ENCODE measurements around the gene ICE1. TPM values are rescaled to one million over a fixed set of nuclear protein-coding genes. Genes with fewer than 3 reads are reported as not detected.

Gene ICE1
- total and polyA plus RNA-seq, 9 of the 15 experiments (the other 6 are each of a cell fraction or from before 2014, with no cell fraction given), result 4.9 to 47.4 (median 28.2) TPM

DNA sequence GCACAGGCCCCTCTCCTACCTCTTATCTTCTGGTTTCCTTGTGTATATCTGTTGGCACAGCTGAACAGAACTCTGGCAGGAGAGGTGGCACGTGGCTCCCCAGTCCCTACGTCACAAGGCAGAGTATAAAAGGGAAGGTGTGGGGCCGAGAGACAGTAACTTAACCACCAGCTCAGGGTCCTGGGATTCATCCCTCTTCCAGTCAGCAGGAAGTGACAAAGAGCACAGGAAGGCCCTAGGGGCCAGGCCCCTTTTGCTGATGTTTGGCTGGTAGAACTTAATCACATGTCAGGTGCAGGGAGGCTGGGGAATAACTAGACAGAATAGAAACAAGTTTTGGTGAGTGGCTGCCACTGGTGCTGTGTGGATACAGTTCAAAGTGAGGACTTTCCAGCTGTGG, 4.5 kb upstream of the ICE1 start (continued):
- TF ChIP-seq CHD7 (IDR thresholded peaks at IDR 0.05; ENCODE audit: low read depth, low read length) (no peak), ZNF589 (CRISPR knock-in tag; IDR thresholded peaks at IDR 0.05; ENCODE audit: low read depth) (no peak), TRIM28 (IDR thresholded peaks at IDR 0.05) (no peak), TEAD2 (tag; IDR thresholded peaks at IDR 0.05) (no peak), SOX6 (IDR thresholded peaks at IDR 0.05) (no peak), CBFB (CRISPR knock-in tag; IDR thresholded peaks at IDR 0.05) (no peak), NFIX (CRISPR knock-in tag; IDR thresholded peaks at IDR 0.05; ENCODE audit: low read depth) (no peak), RAD21 (CRISPR knock-in tag; conservative IDR thresholded peaks at IDR 0.05 in 1 of 2, IDR thresholded peaks at IDR 0.05 in 1 of 2) (no peak), RHOXF2B (CRISPR knock-in tag; conservative IDR thresholded peaks at IDR 0.05) (no peak)
- TF ChIP-seq, protein P1, sequence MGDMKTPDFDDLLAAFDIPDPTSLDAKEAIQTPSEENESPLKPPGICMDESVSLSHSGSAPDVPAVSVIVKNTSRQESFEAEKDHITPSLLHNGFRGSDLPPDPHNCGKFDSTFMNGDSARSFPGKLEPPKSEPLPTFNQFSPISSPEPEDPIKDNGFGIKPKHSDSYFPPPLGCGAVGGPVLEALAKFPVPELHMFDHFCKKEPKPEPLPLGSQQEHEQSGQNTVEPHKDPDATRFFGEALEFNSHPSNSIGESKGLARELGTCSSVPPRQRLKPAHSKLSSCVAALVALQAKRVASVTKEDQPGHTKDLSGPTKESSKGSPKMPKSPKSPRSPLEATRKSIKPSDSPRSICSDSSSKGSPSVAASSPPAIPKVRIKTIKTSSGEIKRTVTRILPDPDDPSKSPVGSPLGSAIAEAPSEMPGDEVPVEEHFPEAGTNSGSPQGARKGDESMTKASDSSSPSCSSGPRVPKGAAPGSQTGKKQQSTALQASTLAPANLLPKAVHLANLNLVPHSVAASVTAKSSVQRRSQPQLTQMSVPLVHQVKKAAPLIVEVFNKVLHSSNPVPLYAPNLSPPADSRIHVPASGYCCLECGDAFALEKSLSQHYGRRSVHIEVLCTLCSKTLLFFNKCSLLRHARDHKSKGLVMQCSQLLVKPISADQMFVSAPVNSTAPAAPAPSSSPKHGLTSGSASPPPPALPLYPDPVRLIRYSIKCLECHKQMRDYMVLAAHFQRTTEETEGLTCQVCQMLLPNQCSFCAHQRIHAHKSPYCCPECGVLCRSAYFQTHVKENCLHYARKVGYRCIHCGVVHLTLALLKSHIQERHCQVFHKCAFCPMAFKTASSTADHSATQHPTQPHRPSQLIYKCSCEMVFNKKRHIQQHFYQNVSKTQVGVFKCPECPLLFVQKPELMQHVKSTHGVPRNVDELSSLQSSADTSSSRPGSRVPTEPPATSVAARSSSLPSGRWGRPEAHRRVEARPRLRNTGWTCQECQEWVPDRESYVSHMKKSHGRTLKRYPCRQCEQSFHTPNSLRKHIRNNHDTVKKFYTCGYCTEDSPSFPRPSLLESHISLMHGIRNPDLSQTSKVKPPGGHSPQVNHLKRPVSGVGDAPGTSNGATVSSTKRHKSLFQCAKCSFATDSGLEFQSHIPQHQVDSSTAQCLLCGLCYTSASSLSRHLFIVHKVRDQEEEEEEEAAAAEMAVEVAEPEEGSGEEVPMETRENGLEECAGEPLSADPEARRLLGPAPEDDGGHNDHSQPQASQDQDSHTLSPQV (IDR thresholded peaks at IDR 0.05), result no peak

All from K562 (cell line).